ENCODE results near the gene ZNF469.

Gene ZNF469

GRCh38 chr16:88382491-88383400, at the start of gene ZNF469:
ZNF469 (plus strand) TSS chr16:88382959; CDS start chr16:88427471, 44,512 bp downstream.
- FAIRE-seq, result no peak

GRCh38 chr16:88333848-88334777, 48.6 kb upstream of the ZNF469 start:
- FAIRE-seq, result no peak

GRCh38 chr16:88334778-88335720, 47.7 kb upstream of the ZNF469 start:
- no peak for FAIRE-seq

GRCh38 chr16:88337021-88337420, 45.7 kb upstream of the ZNF469 start:
- no peak for FAIRE-seq

GRCh38 chr16:88337538-88337937, 45.2 kb upstream of the ZNF469 start:
- no peak for FAIRE-seq

GRCh38 chr16:88338111-88338510, 44.6 kb upstream of the ZNF469 start:
- FAIRE-seq, result no peak

GRCh38 chr16:88338896-88339295, 43.9 kb upstream of the ZNF469 start:
- FAIRE-seq, result no peak

GRCh38 chr16:88339930-88340754, 42.6 kb upstream of the ZNF469 start:
- FAIRE-seq, result no peak

- no peak for FAIRE-seq
Measured at GRCh38 chr16:88340755-88341150, 42.0 kb upstream of the ZNF469 start.

GRCh38 chr16:88341551-88342290, 41.0 kb upstream of the ZNF469 start:
- no peak for FAIRE-seq

GRCh38 chr16:88342491-88342890, 40.3 kb upstream of the ZNF469 start:
- no peak for FAIRE-seq

GRCh38 chr16:88343271-88343791, 39.4 kb upstream of the ZNF469 start:
- no peak for FAIRE-seq

- FAIRE-seq, result no peak
Measured at GRCh38 chr16:88344411-88345030, 38.2 kb upstream of the ZNF469 start.

- no peak for FAIRE-seq
Measured at GRCh38 chr16:88345031-88345720, 37.6 kb upstream of the ZNF469 start.

- FAIRE-seq, result no peak
Measured at GRCh38 chr16:88345721-88346560, 36.8 kb upstream of the ZNF469 start.

GRCh38 chr16:88346680-88347505, 35.9 kb upstream of the ZNF469 start:
- no peak for FAIRE-seq

GRCh38 chr16:88347656-88348376, 34.9 kb upstream of the ZNF469 start:
- no peak for FAIRE-seq

Data from TTC549 (cell line).